Mesenchymal stem cell (in vitro differentiated cells and primary cell): Measurements from ENCODE around the gene ETDC.

Experiments used
- DNase-seq: peaks from one replicate; pipeline ENCODE4 v3.0.0-alpha.2; 2013
- H2AFZ ChIP-seq: one replicate; pipeline ENCODE4 v1.6.1; 2013; ENCODE audit warnings: low read depth, mild to moderate bottlenecking, control low read depth, inconsistent platforms, low read length, moderate library complexity
- H2AK5ac ChIP-seq: 2 replicates; pipeline ENCODE4 v1.6.1; 2013; ENCODE audit warnings: low read length, moderate library complexity, mild to moderate bottlenecking, inconsistent platforms; ENCODE audit not compliant: severe bottlenecking
- H2BK120ac ChIP-seq: one replicate; pipeline ENCODE4 v1.6.1; 2013; ENCODE audit warnings: low read depth, mild to moderate bottlenecking, inconsistent platforms, low read length, moderate library complexity
- H2BK12ac ChIP-seq, 2 experiments: one replicate each; pipeline ENCODE4 v1.6.1; 2013; ENCODE audit warnings: inconsistent platforms in 2 of 2, low read length in 2 of 2, mild to moderate bottlenecking in 2 of 2, moderate library complexity in 2 of 2, control low read depth in 1 of 2
- H2BK15ac ChIP-seq: one replicate; pipeline ENCODE4 v1.6.1; 2013; ENCODE audit warnings: mild to moderate bottlenecking, low read depth, inconsistent platforms; ENCODE audit not compliant: poor library complexity, severe bottlenecking
- H2BK5ac ChIP-seq: 2 replicates; pipeline ENCODE4 v1.6.1; 2013; ENCODE audit warnings: low read depth, mild to moderate bottlenecking, low read length, control low read depth, inconsistent platforms; ENCODE audit not compliant: poor library complexity, severe bottlenecking
- H3K14ac ChIP-seq, 2 experiments: one replicate each; pipeline ENCODE4 v1.6.1; 2013; ENCODE audit warnings: inconsistent platforms in 2 of 2, low read length in 2 of 2, control low read depth in 1 of 2, mild to moderate bottlenecking in 1 of 2, moderate library complexity in 1 of 2
- H3K18ac ChIP-seq, 2 experiments: one replicate each; pipeline ENCODE4 v1.6.1; 2013; ENCODE audit warnings: inconsistent platforms in 2 of 2, low read length in 2 of 2, control low read depth in 1 of 2, low read depth in 1 of 2, mild to moderate bottlenecking in 1 of 2
- H3K23ac ChIP-seq, 2 experiments: one replicate each; pipeline ENCODE4 v1.6.1; 2013; ENCODE audit warnings: inconsistent platforms in 2 of 2, low read length in 2 of 2, mild to moderate bottlenecking in 2 of 2, moderate library complexity in 2 of 2, control low read depth in 1 of 2
- H3K27ac ChIP-seq: 2 replicates; pipeline ENCODE4 v1.5.1; 2013; ENCODE audit warnings: mild to moderate bottlenecking, moderate library complexity, low read length, control low read depth, inconsistent platforms; ENCODE audit not compliant: poor library complexity, severe bottlenecking
- H3K27me3 ChIP-seq, 2 experiments: 2 replicates each; pipeline versions ENCODE4 v1.6.1 to v1.7.0; 2013; ENCODE audit warnings: low read length in 2 of 2, mild to moderate bottlenecking in 2 of 2, moderate library complexity in 2 of 2, control low read depth in 1 of 2, inconsistent platforms in 1 of 2; ENCODE audit not compliant: control insufficient read depth in 1 of 2, insufficient read depth in 1 of 2
- H3K36me3 ChIP-seq, 2 experiments: 2 replicates each; pipeline versions ENCODE4 v1.6.1 to v1.7.0; 2013; ENCODE audit warnings: low read length in 2 of 2, control low read depth in 1 of 2, inconsistent platforms in 1 of 2, low read depth in 1 of 2, mild to moderate bottlenecking in 1 of 2; ENCODE audit not compliant: insufficient read depth in 2 of 2, control insufficient read depth in 1 of 2
- H3K4ac ChIP-seq, 2 experiments: one replicate each; pipeline ENCODE4 v1.6.1; 2013; ENCODE audit warnings: inconsistent platforms in 2 of 2, low read length in 2 of 2, mild to moderate bottlenecking in 2 of 2, moderate library complexity in 2 of 2, control low read depth in 1 of 2, low read depth in 1 of 2
- H3K4me1 ChIP-seq: 2 replicates; pipeline ENCODE4 v1.6.1; 2013; ENCODE audit warnings: low read depth, low read length, control low read depth; ENCODE audit not compliant: control insufficient read depth, insufficient read depth
- H3K4me2 ChIP-seq: 2 replicates; pipeline ENCODE4 v1.6.1; 2013; ENCODE audit warnings: low read length, mild to moderate bottlenecking, inconsistent platforms; ENCODE audit not compliant: poor library complexity, severe bottlenecking
- H3K4me3 ChIP-seq, 2 experiments: 2 replicates each; pipeline versions ENCODE4 v1.5.1 to v1.7.0; 2013; ENCODE audit warnings: low read length in 2 of 2, mild to moderate bottlenecking in 2 of 2, control low read depth in 1 of 2, low read depth in 1 of 2; ENCODE audit not compliant: insufficient read depth in 1 of 2
- H3K79me1 ChIP-seq: replicated peaks from 2 replicates; pipeline ENCODE4 v1.6.1; 2013; ENCODE audit warnings: mild to moderate bottlenecking, control low read depth, low read length, inconsistent platforms; ENCODE audit not compliant: poor library complexity, severe bottlenecking
- H3K9ac ChIP-seq: 2 replicates; pipeline ENCODE4 v1.7.0; 2013; ENCODE audit warnings: mild to moderate bottlenecking, low read length, moderate library complexity
- H3K9me3 ChIP-seq: 2 replicates; pipeline ENCODE4 v1.7.0; 2013; ENCODE audit warnings: mild to moderate bottlenecking, low read length; ENCODE audit not compliant: control insufficient read depth
- H4K8ac ChIP-seq: one replicate; pipeline ENCODE4 v1.6.1; 2013; ENCODE audit warnings: inconsistent platforms, mild to moderate bottlenecking, low read length, moderate library complexity
- H4K91ac ChIP-seq: one replicate; pipeline ENCODE4 v1.6.1; 2013; ENCODE audit warnings: mild to moderate bottlenecking, low read length, inconsistent platforms
- WGBS: methylation state at CpG from one replicate; pipeline ENCODE4 v1.1.7; 2013; ENCODE audit warnings: mixed read lengths; 5-methylcytosine and 5-hydroxymethylcytosine counted together

ETDC gene

DNA sequence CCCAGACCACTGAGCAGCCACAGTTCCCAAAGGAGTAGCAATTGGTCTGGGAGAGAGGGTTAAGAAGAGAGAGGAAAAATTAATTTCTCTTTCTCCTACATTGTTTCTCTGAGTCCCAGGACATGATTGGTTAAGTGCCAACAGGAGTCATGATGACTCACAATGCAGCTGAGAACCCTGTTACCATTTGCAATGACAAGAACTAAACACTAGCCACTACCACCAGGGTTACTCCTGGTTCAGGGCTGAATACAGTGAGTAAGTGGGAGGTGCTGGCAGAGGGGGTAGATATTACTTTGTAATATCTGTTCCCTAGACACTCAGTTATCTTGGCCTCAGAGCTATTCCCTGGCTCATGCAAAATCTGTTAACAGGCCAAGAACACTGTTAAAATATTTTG is 18.0 kb downstream of the ETDC start:
- no peak overlapping the region for H2AK5ac ChIP-seq
- H2BK120ac ChIP-seq = no peak overlapping the region
- H3K4me1 ChIP-seq = no peaks in the 10 kb centered on the region
- H3K4me2 ChIP-seq = no peak overlapping the region
- no peak overlapping the region for H3K9ac ChIP-seq
- no peak overlapping the region for H4K91ac ChIP-seq
- H3K36me3 ChIP-seq = no peaks in the 10 kb centered on the region
- no peak overlapping the region for H2AFZ ChIP-seq
- H3K23ac ChIP-seq = no peak overlapping the region
- peaks cover 10% of the 10 kb centered on the region for H3K79me1 ChIP-seq
- H2BK5ac ChIP-seq = no peak overlapping the region
- no peak overlapping the region for H3K27ac ChIP-seq
- H3K18ac ChIP-seq = no peak overlapping the region
- no peaks in the 10 kb centered on the region for H3K27me3 ChIP-seq
- H4K8ac ChIP-seq = no peak overlapping the region
- no peak overlapping the region for H3K4ac ChIP-seq
- peak; percentile 61 for DNase-seq
- no peak overlapping the region for H3K14ac ChIP-seq
- no peak overlapping the region for H2BK15ac ChIP-seq
- H3K4me3 ChIP-seq = no peak overlapping the region
- H3K9me3 ChIP-seq = peaks cover under 1% of the 10 kb centered on the region
- no peak overlapping the region for H2BK12ac ChIP-seq

DNA sequence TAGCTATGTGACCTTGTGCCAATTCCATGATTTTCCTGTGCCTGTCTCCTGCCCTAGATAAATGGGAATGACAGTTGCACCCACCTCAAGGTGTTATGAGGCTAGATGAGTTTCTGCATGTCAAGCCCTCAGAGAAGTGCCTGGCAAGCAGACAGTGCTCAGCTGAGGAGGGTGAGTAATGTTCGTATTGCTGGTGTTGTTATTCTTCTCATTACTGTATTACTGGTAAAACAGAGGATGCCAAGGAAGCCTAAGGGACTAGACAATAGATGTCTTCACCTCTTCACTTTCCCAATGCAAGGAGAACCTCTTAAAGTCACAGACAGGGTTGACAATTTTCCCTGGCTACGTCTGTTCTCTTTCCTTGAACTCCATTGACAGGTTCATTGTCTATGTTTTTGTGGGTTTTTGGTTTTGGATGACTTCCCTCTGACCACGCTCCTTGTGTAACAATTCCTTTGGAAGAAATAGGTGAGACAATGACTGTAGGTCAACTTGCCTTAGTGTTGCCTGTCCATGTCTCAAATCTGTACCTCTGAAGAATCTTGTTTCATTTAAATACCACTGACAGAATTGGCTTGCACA is 19.2 kb downstream of the ETDC start:
- Histone ChIP-seq H3K27ac (no peak overlapping the region), H2BK120ac (no peak overlapping the region), H3K4me2 (no peak overlapping the region), H3K36me3 (no peaks in the 10 kb centered on the region), H4K91ac (no peak overlapping the region), H2BK12ac (no peak overlapping the region), H3K4me3 (no peak overlapping the region), H3K4ac (no peak overlapping the region), H4K8ac (no peak overlapping the region), H3K27me3 (peaks cover 0 to 1% of the 10 kb centered on the region in 2 experiments), H3K14ac (no peak overlapping the region), H2BK5ac (no peak overlapping the region), H2AFZ (no peak overlapping the region), H2BK15ac (no peak overlapping the region), H3K9ac (no peak overlapping the region), H3K9me3 (peaks cover 2% of the 10 kb centered on the region), H3K79me1 (peaks cover 7% of the 10 kb centered on the region), H3K23ac (no peak overlapping the region), H3K18ac (no peak overlapping the region), H2AK5ac (no peak overlapping the region), H3K4me1 (no peaks in the 10 kb centered on the region)
- DNase-seq = no peak
- WGBS = no CpG with 5 or more reads among the region's 3 CpGs

DNA sequence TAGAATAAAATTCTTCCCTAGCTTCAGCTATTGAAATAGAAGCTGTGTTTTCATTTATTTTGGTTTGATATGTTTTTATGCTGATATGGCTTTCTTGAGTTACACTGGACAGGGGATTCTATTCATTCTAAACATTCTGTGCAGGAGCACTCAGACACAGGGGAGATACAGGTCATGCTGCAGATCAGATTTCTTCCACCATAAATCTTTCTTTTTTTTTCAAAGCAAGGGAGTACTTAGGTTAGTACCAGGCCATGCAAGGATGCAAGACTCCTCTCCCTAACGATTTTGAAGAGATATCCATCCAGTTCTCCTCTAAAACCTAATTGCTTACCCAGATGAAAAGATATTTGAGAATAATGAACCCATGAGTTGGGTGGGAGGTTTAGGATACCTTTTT is 21.4 kb downstream of the ETDC start:
- H3K4ac ChIP-seq = no peak overlapping the region
- no peak overlapping the region for H4K91ac ChIP-seq
- DNase-seq = no peak
- no CpG with 5 or more reads among the region's 1 CpG for WGBS
- no peak overlapping the region for H2AFZ ChIP-seq
- peaks cover 2% of the 10 kb centered on the region for H3K9me3 ChIP-seq
- H2BK120ac ChIP-seq = no peak overlapping the region
- H3K18ac ChIP-seq = no peak overlapping the region
- no peak overlapping the region for H2BK15ac ChIP-seq
- H3K4me1 ChIP-seq = no peaks in the 10 kb centered on the region
- no peak overlapping the region for H4K8ac ChIP-seq
- no peak overlapping the region for H3K23ac ChIP-seq
- H3K4me3 ChIP-seq = no peak overlapping the region
- no peak overlapping the region for H2BK12ac ChIP-seq
- H3K4me2 ChIP-seq = no peak overlapping the region
- H2BK5ac ChIP-seq = no peak overlapping the region
- H3K9ac ChIP-seq = no peak overlapping the region
- H3K14ac ChIP-seq = no peak overlapping the region
- peaks cover 8% of the 10 kb centered on the region for H3K79me1 ChIP-seq
- H3K27ac ChIP-seq = no peak overlapping the region
- peaks cover 0 to 2% of the 10 kb centered on the region in 2 experiments for H3K27me3 ChIP-seq
- no peaks in the 10 kb centered on the region for H3K36me3 ChIP-seq
- H2AK5ac ChIP-seq = no peak overlapping the region

DNA sequence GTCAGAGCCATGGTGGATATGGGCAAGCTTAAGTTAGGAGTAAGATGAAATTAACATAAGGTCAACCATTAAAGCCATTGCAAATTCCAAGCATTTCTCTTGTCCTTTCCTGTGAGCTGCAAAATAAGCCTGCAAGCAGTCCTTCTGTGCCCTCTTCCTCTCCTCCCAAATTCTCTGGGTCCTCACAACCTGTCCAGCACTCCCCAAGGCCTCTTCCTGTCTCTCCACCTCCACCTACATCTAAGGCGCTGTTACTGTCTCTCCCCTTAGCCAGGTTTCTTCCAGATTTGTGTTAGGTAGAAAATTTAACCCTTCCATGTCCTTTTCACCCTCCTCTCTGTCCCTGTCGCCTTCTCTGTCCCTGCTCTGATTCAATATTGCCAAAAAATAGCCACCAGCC is 22.2 kb downstream of the ETDC start:
- Histone ChIP-seq H2BK5ac (no peak overlapping the region), H3K9me3 (peaks cover 2% of the 10 kb centered on the region), H3K4me1 (no peaks in the 10 kb centered on the region), H3K79me1 (peaks cover 10% of the 10 kb centered on the region), H3K14ac (no peak overlapping the region), H3K36me3 (no peaks in the 10 kb centered on the region), H3K23ac (no peak overlapping the region), H3K27me3 (peaks cover 0 to 3% of the 10 kb centered on the region in 2 experiments), H3K9ac (no peak overlapping the region), H2BK15ac (no peak overlapping the region), H3K18ac (no peak overlapping the region), H3K4me3 (no peak overlapping the region), H2AFZ (no peak overlapping the region), H3K4me2 (no peak overlapping the region), H4K8ac (no peak overlapping the region), H4K91ac (no peak overlapping the region), H3K4ac (no peak overlapping the region), H2BK12ac (no peak overlapping the region), H3K27ac (no peak overlapping the region), H2AK5ac (no peak overlapping the region), H2BK120ac (no peak overlapping the region)
- WGBS = no CpG with 5 or more reads among the region's 2 CpGs
- DNase-seq = no peak
